SIG-M5 treated with dmso at 0.1 percent for 504 hours (cell line): ENCODE results near the gene DDB1.

ENCODE experiments used
- DNase-seq: peaks from one replicate; lab custom pipeline; 2025; ENCODE audit not compliant: unreplicated experiment; lab: John Stamatoyannopoulos, UW

DDB1 gene

DNA sequence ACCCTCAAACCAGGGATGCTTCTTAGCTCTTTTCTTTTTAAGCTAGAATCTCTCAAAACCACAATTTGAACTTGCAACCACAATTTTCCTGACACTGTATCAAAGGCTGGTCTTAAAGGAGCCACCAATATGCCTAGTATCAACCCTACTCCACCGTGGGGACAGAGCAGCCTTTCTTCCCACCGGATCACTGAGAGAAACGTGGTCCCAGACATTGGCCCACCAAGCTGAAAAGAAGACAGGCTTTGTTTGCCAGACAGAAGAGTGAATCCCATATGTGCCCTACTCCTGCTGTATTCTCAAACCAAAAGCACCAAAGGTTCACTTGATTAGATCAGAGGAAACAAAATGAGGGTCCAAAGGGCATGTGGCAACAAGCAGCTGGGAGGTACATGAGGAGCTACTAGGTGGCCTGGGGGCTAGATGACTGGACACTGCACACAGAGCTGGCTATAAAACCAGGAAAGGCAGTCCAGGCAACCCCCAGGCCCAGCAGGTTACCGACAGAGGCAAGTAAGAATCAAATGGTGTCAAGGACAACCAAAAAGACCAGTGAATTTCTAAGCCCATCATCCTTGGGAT is 34.2 kb downstream of the DDB1 start:
- DNase-seq, result no peak

DNA sequence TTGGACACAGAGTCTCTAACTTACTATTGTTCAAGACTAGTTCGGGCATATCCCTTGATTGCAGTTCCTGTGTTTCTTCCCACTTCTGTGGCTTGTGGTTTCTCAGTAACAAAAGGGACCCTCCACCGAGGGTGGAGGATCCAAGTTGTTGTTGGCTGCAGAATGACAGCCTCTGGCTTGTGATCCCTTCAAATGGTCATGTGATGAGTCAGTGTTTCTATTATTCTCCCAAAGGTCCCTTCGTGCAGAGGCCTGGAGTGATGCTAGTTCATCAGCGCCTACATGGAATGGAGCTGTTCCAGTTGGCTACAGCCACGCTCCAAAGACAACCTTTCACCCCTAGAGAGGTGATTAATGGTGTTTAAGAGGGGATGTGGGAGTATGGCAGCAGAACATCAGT is 35.2 kb downstream of the DDB1 start:
- DNase-seq, result peak; percentile 58

DNA sequence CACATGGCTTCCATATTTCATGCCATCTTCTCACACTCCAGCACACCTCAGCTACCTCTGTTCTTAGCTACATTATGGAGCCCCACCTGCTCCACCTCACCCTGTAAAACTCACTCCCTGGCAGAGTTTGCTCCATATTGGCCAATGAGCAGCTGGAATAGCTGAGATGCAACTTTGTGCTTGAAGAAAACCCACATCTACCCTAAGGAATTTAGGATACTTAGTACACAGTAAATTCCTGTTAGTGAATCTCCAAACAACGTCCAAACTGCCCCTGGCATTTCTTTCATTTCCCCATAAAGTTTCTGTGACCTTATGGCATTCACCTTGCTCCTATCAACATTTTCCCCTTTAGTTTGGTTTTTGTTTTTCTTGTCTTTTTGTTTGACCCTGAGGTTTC is 35.6 kb downstream of the DDB1 start:
- no peak for DNase-seq

GRCh38 chr11:61295596-61295926 is 37.3 kb downstream of the DDB1 start:
- DNase-seq, result no peak

GRCh38 chr11:61294717-61295595 is 37.9 kb downstream of the DDB1 start, which contains the start of gene VWCE:
VWCE (minus strand) TSS chr11:61295316; CDS start chr11:61295037, 279 bp downstream.
- peak; percentile 63 for DNase-seq

DNA sequence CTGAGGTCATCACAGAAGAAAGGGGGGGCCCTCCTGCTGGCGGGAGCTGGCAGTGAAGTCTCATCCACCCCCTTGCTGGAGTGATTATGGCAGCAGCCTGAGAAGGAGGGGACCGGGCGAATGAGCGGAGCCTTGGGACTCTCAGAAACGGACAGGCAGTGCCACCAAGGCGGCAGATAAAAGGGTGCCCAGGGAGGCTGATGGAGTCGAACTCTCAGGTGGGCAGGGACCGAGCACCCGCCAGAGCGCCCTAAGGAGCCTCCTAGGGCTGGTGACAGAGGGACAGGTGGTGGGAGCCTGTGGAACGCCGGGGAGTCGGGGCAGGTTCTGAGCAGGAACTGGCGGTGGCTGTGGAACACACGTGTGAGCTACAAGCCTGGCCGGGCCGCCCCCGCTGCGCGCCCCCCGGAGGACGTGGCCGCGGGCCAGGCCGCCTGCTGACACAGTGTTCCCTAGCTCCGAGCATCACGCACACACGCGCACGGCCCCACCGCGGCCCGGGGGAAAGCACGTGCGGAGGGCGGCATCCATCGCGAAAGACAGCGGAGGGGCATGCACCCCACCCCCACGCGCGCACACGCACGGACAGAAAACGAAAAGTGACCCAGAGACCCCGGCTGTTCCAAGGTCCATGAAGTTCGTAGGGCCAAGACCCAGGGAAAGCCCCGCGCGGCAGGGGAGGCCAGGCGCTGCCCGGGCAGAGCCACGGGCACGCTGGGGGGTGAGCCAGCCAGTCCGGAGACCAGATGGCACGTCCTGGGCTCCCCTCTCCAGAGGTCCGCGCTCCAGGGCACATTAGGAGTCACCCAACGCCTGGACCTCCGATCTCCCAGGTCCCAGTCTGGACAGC is 38.8 kb downstream of the DDB1 start:
- DNase-seq, result peak; percentile 46

DNA sequence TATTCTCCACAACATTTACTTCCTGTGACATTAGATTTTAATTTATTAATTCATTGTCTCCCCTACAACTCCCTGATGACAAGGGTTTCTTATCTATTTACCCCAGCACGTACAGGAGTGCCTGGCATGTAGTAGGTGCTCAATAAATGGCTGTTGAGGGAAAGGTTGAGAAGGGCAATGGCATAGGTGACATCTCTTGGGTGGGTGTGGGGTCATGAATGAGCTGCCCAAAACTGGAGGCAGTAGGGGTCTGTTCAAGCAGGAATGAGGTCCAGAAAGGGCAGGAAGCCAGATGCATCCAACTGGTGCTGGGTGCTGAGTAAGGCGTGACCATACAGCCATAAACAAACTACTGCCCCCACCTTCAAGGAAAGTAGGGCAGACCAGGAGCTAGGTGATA is 40.5 kb downstream of the DDB1 start:
- no peak for DNase-seq

GRCh38 chr11:61290905-61291690 is 41.8 kb downstream of the DDB1 start:
- DNase-seq, result peak; percentile 18

GRCh38 chr11:61287338-61287977 is 45.4 kb downstream of the DDB1 start:
- no peak for DNase-seq

DNA sequence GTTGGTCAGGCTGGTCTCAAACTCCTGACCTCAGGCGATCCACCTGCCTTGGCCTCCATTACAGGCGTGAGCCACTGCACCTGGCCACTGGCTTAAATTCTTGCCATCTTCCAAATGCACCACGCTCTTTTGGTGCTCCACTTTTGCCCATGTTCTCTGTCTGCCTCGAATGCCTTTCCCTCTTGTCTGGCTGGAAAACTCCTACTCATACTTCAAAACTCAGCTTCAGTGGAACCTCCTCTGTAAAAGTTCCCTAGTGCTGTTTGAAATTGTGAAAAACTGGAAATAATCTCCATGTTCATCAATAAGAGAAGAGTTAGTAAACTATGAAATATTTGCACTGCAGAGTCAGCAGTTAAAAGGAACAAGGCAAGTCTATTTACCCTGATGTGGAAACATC is 49.3 kb downstream of the DDB1 start:
- DNase-seq, result no peak

GRCh38 chr11:61281581-61282250 is 51.2 kb downstream of the DDB1 start:
- no peak for DNase-seq

DNA sequence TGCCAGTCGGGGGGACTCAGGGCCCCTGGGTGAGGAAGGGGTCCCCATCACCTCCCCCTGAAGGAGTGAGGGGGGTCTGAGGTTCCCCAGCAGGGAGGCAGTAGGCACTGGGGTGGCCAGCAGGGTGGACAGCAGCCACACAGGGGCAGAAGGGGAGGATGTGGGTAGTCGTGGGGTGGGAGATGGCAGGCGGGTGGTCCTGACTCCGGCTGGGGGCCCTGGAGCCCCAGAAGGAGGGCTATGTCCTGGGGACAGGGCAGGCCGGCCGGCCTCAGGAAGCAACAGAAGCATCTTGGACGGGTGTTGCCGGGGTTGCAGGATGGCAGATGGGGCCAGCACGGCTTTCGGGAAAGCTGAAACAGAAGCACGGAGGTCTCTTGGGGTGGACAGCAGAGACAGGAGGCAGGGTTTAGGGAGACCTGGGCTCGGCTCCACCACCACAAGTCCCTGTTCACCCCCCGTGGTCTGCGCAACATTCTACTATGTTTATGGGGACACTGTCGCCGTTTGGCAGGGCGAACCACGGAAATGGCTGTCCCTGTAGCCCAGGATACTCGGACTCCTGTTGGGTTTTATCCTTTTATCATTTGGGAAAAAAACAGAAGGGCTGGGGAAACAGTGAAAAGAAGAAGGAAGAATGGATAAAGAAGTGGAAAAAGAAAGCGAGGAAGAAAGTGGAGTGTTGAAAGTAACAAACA is 51.9 kb downstream of the DDB1 start:
- DNase-seq, result no peak

DNA sequence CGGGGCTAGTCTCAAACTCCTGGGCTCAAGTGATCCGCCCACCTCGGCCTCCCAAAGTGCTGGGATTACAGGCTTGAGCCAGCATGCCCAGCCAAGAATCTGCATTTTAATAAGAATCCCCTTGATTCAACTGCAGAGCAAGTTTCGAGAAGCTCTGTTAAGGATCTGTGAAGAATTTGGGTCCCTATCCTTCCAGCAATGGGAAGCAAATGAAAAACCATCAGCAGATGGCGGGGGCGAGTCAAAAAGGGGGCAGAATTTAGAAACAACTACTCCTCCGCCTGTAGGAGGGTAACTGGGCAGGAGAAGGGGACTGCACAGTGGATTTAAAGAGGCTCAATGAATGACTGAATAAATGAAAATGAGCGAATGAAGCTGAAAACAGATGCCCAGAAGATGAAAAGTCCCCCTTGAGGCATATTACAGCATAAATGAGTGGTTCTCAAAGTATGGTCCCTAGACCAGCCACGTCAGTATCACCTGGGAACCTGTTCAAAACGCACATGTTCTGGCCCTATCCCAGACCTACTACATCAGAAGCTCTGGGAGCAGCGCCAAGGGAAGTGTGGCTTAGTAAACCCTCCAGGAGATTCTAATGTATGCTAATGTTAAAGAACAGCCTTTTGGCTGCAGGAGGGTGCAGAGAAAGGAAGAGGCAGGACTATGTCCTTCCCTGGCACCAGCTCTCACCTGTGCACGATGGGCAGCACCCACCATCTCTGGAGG is 52.8 kb downstream of the DDB1 start:
- DNase-seq, result no peak

GRCh38 chr11:61278001-61278470 is 54.9 kb downstream of the DDB1 start:
- no peak for DNase-seq

DNA sequence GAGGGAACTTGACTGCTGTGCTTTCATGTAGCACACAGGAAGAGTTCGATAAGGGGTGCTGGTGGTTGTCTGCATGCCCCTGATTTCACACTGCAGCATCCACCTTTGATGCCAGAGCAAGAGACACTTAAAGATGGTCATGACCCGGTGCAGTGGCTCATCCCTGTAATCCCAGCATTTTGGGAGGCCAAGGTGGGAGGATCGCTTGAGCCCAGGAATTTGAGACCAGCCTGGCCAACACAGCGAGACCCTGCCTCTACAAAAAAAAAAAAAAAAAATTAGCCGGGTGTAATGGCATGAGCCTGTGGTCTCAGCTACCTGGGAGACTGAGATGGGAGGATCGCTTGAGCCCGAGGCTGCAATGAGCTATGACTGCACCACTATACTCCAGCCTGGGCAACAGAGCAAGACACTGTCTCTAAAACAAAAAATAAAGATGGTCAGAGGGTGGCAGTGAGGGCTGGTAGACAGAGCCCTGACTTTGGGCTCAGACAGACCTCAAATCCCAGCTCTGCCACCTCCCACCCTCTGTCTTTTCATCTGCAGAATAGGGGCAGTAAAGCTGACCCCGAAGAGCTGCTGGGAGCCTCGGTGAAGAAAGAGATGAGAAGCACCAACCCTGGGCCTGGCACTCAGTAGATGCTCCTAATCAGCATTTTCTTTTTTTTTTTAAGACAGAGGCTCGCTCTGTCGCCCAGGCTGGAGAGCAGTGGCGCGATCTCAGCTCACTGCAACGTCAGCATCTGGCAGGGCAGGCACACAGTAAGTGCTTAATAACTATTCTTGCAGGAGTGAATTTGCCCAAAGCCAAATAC is 55.5 kb downstream of the DDB1 start:
- DNase-seq, result no peak

DNA sequence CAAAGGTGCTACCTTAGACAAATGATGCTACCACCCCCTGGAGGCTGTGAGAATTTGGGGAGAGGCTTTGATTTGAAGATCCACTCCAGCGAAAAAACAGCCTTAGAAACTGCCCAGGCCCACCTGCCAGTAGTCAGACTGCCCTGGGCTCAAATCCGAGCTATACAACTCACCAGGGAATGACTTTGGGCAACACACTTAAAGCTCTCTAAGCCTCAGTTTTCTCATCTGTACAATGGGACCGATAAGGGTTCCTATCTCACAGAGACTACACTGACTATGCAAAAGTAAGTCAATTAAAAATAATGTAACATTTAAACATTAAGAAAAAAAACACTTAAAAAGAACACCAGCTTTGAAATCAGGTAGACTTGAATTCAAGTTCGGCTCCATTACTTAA is 57.7 kb downstream of the DDB1 start:
- no peak for DNase-seq

DNA sequence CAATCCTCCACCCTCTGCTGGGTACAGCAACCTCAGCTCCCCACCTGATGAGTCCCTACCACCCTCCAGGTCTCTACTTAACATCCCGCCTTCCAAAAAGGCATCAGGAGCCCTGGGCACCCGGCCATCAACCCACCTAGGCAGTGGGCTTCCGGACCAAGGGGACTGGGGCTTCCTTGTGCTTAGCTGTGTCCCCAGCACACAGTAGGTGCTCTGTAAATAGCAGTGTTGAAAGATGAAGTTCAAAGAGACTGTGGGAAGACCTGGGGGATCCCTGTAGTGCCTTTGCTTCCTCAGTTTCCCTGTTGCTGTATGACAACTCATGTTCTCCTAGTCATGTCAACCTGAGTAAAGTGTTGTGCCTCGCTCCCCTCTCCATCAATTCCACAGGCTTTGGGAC is 58.8 kb downstream of the DDB1 start:
- DNase-seq, result no peak
